Sigmoid colon (tissue), 4 donors: ENCODE results near the gene GNA12.

Experiments
- EP300 ChIP-seq, 4 donors: sonication (generic); formaldehyde crosslinking; IDR thresholded peaks; one replicate each; pipeline ENCODE4 v1.6.1; 2017; ENCODE audit warnings: antibody characterized with exemption in 4 of 4
- POLR2A ChIP-seq, 2 donors: fragments of 450-650 bp; IDR thresholded peaks; one replicate each; pipeline ENCODE4 v1.6.1; 2016; ENCODE audit warnings: antibody characterized with exemption in 2 of 2, mild to moderate bottlenecking in 2 of 2, moderate library complexity in 2 of 2
- POLR2AphosphoS5 ChIP-seq, 4 donors: sonication (generic); formaldehyde crosslinking; IDR thresholded peaks; one replicate each; pipeline ENCODE4 v1.6.1; 2017; ENCODE audit warnings: antibody characterized with exemption in 4 of 4
- TF ChIP-seq, protein P1 (sequence below), 4 experiments: fragments of 450-650 bp in 3 of 4; fragments of 200-600 bp in 1 of 4; IDR thresholded peaks; one replicate each; pipeline ENCODE4 v1.5.1; 2016 to 2019; ENCODE audit warnings: antibody characterized with exemption in 4 of 4, mild to moderate bottlenecking in 3 of 4, moderate library complexity in 2 of 4

DNA sequence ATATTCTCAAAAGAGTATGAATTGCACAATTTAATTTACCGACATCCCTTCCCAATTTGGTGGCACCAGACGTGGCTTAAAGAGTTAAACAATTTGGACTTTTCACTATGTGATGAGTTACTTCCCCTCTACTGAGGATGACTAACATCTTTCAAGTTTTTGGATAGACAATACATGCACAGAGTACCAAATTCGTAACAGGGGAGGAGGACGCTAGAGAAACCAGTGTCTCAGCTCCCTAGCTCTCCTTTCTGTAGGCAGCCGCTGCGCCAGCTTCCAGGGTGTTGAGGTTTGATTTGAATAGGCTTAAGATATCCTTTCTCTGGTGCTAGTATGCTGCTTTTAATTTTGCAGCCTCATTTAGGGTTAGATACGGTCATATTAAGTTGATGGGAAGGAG, 69.2 kb downstream of the GNA12 start:
- TF ChIP-seq POLR2A (IDR thresholded peaks at IDR 0.05), result no peak
- TF ChIP-seq, protein P1, sequence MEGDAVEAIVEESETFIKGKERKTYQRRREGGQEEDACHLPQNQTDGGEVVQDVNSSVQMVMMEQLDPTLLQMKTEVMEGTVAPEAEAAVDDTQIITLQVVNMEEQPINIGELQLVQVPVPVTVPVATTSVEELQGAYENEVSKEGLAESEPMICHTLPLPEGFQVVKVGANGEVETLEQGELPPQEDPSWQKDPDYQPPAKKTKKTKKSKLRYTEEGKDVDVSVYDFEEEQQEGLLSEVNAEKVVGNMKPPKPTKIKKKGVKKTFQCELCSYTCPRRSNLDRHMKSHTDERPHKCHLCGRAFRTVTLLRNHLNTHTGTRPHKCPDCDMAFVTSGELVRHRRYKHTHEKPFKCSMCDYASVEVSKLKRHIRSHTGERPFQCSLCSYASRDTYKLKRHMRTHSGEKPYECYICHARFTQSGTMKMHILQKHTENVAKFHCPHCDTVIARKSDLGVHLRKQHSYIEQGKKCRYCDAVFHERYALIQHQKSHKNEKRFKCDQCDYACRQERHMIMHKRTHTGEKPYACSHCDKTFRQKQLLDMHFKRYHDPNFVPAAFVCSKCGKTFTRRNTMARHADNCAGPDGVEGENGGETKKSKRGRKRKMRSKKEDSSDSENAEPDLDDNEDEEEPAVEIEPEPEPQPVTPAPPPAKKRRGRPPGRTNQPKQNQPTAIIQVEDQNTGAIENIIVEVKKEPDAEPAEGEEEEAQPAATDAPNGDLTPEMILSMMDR (IDR thresholded peaks at IDR 0.05), result no peak
- TF ChIP-seq POLR2AphosphoS5 (IDR thresholded peaks at IDR 0.05), result no peak
- TF ChIP-seq EP300 (IDR thresholded peaks at IDR 0.05), result no peak
